Activated naive CD4-positive, alpha-beta T cell treated with anti-CD3 and anti-CD28 coated beads, Interleukin-2, amount 50 U/mL, for 24 hours (primary cell): ENCODE measurements around the gene DENND6A.

ENCODE experiments used
- H3K27ac Mint-ChIP-seq: one replicate; pipeline ENCODE4 v1.8.0; 2021; ENCODE audit warnings: mild to moderate bottlenecking, mixed read lengths
- H3K27me3 Mint-ChIP-seq: one replicate; pipeline ENCODE4 v1.8.0; 2021; ENCODE audit warnings: mixed read lengths
- H3K36me3 Mint-ChIP-seq: one replicate; pipeline ENCODE4 v1.8.0; 2021; ENCODE audit warnings: mixed read lengths
- H3K4me1 Mint-ChIP-seq: one replicate; pipeline ENCODE4 v1.8.0; 2021; ENCODE audit warnings: mixed read lengths
- H3K4me3 Mint-ChIP-seq: one replicate; pipeline ENCODE4 v1.8.0; 2021; ENCODE audit warnings: mild to moderate bottlenecking, mixed read lengths
- H3K9me3 Mint-ChIP-seq: one replicate; pipeline ENCODE4 v1.8.0; 2021; ENCODE audit warnings: mixed read lengths

The DENND6A gene, protein sequence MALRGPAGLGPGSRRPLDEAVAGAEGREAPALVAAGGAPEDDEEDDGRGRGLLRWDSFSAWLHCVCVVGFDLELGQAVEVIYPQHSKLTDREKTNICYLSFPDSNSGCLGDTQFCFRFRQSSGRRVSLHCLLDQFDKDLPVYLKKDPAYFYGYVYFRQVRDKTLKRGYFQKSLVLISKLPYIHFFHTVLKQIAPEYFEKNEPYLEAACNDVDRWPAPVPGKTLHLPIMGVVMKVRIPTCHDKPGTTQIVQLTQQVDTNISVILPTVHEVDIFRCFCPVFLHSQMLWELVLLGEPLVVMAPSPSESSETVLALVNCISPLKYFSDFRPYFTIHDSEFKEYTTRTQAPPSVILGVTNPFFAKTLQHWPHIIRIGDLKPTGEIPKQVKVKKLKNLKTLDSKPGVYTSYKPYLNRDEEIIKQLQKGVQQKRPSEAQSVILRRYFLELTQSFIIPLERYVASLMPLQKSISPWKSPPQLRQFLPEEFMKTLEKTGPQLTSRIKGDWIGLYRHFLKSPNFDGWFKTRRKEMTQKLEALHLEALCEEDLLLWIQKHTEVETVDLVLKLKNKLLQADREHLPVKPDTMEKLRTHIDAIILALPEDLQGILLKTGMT

DNA sequence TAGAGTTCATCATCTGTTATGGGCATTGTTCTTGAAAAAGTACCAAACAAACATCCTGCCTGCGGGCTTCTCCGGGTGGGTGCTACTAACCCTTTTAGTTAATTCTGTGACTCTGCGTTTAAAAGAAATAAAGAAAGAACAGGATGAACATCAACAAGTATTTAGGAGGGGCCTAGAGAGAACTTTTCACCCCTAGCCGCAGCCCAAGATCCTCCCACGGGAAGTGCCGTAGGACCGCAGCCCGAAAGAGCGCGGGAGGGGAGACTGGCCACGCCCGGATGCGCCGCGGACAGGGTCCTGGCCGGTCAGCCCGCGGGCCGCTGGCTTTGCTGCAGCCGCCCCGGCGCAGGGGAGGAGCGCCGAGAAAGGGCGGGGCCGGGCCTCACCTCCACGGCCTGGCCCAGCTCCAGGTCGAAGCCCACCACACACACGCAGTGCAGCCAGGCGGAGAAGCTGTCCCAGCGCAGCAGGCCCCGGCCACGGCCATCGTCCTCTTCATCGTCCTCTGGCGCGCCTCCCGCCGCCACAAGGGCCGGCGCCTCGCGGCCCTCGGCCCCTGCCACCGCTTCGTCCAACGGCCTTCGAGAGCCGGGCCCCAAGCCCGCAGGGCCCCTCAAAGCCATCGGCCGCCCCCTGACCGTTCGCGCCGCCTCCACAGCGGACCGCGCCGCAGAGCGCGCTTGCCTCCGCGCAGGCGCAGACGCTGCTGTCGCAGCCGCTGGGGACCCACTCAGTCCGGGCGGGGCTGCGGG lies at the start of gene DENND6A:
TSS of gene DENND6A (minus strand) at position 682 of the 752 bp plus-strand sequence. CDS start at position 623, 59 bp downstream.
- Mint-ChIP-seq H3K4me1 (peaks cover 38% of the 10 kb centered on the region), H3K36me3 (no peaks in the 10 kb centered on the region), H3K4me3 (peak within 1 kb of the TSS; percentile 91), H3K9me3 (no peaks in the 10 kb centered on the region), H3K27me3 (no peaks in the 10 kb centered on the region), H3K27ac (peak within 1 kb of the TSS; percentile 86)

DNA sequence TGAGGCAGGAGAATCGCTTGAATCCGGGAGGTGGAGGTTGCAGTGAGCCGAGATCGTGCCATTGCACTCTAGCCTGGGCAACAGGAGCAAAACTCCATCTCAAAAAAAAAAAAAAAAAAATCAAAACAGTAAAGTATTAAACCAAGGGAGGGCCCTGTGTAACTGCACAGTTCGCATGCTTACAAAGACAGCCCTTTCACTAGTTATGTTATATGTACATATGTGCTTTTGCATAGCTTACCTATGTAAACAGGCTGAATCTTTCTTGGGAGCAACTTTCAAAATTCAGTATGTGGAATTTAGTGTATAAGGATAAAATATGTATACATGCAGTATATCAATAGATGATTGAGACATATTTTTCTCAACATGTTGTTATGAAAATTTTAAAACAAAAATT lies 47.1 kb upstream of the DENND6A start:
- H3K4me1 Mint-ChIP-seq: no peaks in the 10 kb centered on the region
- H3K36me3 Mint-ChIP-seq: no peaks in the 10 kb centered on the region
- no peaks in the 10 kb centered on the region for H3K9me3 Mint-ChIP-seq
- H3K4me3 Mint-ChIP-seq: no peak overlapping the region
- no peak overlapping the region for H3K27ac Mint-ChIP-seq
- no peaks in the 10 kb centered on the region for H3K27me3 Mint-ChIP-seq

DNA sequence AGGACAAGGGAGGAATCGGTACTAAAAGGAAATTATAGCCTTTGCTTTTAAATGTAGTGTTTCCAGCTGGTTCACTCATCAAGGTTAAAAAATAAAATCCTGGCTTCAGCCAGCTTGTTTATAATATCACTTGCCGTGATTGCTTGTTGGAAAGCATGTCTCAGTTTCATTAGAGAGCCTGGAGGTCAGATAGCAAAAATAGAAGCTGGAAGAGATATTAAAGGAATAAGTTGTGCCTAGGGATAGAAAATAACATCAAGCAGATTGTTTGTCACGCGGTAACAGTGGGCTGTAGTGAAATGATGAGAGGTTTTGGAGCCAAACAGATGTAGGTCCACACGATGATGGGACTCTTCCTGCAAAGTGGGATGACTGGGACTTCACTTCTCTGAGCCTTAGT lies 45.5 kb upstream of the DENND6A start:
- no peaks in the 10 kb centered on the region for H3K9me3 Mint-ChIP-seq
- no peaks in the 10 kb centered on the region for H3K27me3 Mint-ChIP-seq
- H3K4me1 Mint-ChIP-seq: no peaks in the 10 kb centered on the region
- H3K4me3 Mint-ChIP-seq: no peak overlapping the region
- H3K36me3 Mint-ChIP-seq: no peaks in the 10 kb centered on the region
- H3K27ac Mint-ChIP-seq: no peak overlapping the region

DNA sequence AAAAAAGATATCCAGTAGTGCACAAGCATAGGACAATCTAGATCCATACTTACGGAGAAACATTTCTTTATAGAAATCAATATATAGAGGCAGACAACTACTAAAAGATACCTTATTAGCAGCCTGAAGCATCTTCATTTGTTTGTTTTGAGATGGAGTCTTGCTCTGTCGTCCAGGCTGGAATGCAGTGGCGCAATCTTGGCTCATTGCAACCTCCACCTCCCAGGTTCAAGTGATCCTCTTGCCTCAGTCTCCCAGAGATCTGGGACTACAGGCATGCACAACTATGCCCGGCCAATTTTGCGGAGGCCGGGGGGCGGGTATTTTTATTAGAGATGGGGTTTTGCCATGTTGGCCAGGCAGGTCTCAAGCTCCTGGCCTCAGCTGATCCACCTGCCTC lies 45.0 kb upstream of the DENND6A start:
- Mint-ChIP-seq H3K27ac (no peak overlapping the region), H3K9me3 (no peaks in the 10 kb centered on the region), H3K27me3 (no peaks in the 10 kb centered on the region), H3K4me1 (no peaks in the 10 kb centered on the region), H3K36me3 (no peaks in the 10 kb centered on the region), H3K4me3 (no peak overlapping the region)

DNA sequence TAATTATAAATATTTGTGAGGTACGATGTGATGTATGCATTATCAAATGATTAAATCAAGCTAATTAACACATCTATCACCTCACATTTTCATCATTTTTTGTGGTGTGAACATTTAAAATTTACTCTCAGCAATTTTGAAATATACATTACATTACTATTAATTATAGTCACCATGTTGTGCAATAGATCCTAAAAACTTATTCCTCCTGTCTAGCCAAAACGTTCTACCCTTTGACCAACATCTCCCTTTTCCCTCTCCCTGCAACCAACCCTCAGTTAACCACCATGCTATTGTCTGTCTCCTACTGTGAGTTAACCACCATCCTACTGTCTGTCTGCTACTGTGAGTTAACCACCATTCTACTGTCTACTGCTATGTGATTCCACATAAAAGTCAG lies 42.5 kb upstream of the DENND6A start:
- no peaks in the 10 kb centered on the region for H3K36me3 Mint-ChIP-seq
- no peaks in the 10 kb centered on the region for H3K9me3 Mint-ChIP-seq
- no peak overlapping the region for H3K27ac Mint-ChIP-seq
- H3K4me1 Mint-ChIP-seq: no peaks in the 10 kb centered on the region
- no peak overlapping the region for H3K4me3 Mint-ChIP-seq
- no peaks in the 10 kb centered on the region for H3K27me3 Mint-ChIP-seq

DNA sequence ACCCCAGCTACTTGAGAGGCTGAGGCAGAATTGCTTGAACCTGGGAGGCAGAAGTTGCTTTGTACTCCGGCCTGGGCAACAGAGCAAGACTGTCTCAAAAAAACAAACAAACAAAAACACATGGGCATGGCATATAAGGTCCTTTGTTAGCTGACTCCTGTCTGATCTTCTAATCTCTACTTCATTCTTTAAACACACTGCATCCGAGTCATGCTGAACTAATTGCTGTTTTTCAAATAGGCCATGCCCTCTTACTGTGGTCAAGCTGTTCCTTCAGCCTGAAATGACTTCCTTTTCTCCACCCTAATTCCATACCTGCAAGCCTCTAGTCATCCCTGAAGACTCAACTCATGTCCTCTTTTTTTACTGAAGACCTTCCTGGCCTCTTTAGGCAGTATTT lies 40.9 kb upstream of the DENND6A start:
- Mint-ChIP-seq H3K36me3 (no peaks in the 10 kb centered on the region), H3K9me3 (no peaks in the 10 kb centered on the region), H3K4me1 (no peaks in the 10 kb centered on the region), H3K27me3 (no peaks in the 10 kb centered on the region), H3K4me3 (no peak overlapping the region), H3K27ac (no peak overlapping the region)

DNA sequence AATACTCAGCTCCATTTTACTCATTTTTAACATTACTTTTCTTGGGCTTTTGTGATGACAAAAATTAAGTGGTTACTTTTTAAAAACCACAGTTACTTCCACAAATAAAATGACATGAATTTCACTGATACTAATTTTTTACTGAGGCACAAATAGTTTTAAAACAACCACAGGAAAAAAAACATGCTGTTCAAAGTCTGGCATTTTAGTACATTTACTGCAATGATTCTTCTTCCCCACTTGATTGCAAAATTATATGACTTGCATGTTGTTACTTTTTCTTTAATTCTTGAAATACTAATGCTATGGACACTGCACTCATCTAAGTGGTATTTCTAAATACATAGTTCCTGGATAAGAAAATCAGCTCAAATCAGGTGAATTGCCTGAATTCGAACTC lies 38.4 kb upstream of the DENND6A start:
- H3K27ac Mint-ChIP-seq: no peak overlapping the region
- no peak overlapping the region for H3K4me3 Mint-ChIP-seq
- no peaks in the 10 kb centered on the region for H3K27me3 Mint-ChIP-seq
- H3K36me3 Mint-ChIP-seq: no peaks in the 10 kb centered on the region
- H3K9me3 Mint-ChIP-seq: no peaks in the 10 kb centered on the region
- no peaks in the 10 kb centered on the region for H3K4me1 Mint-ChIP-seq

DNA sequence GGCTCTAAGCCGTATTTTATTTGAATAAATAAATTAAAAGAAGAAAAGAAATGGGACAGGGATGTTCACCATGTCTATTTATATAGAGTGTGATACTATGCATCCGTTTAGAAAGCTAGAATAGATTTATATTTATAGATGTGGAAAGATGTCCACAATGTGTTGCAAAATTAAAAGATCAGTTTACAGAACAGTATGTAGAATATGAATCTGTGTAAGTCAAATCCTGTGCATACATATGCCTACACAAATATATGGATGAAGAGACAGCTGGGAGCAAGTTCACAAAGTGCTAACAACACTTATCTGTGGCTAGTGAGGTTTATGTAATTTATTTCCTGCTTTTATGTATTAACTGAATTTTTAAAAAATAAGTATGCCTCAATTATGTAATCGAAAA lies 37.8 kb upstream of the DENND6A start:
- Mint-ChIP-seq H3K36me3 (no peaks in the 10 kb centered on the region), H3K27ac (no peak overlapping the region), H3K9me3 (no peaks in the 10 kb centered on the region), H3K4me3 (no peak overlapping the region), H3K4me1 (no peaks in the 10 kb centered on the region), H3K27me3 (no peaks in the 10 kb centered on the region)

DNA sequence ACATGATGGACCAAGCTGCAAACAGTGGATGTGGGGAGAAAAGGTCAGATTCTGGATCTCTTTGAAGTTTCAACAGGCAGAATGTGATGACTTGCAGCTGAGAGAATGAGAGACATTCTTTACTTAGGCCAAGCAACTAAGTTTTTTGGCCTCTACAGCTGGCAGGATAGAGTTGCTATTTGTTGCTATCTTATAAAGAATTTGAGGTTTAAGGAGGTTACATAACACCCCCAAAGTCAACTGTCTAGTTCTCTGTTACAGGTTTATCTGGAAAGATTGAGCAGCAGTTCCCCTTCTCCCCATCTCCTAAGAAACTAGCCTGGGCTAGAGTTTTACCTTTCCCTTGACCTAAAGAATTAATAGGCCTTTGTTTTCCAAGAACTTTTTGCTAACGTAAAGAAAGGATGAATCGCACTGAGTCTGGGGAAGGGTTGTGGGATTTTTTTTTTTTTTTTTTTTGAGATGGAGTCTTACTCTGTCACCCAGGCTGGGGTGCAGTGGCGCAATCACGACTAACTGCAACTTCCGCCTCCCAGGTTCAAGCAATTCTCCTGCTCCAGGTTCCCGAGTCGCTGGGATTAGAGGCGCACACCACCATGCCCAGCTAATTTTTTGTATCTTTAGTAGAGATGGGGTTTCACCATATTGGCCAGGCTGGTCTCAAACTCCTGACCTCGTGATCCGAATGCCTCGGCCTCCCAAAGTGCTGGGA lies 36.6 kb upstream of the DENND6A start:
- Mint-ChIP-seq H3K27me3 (no peaks in the 10 kb centered on the region), H3K27ac (no peak overlapping the region), H3K4me1 (no peaks in the 10 kb centered on the region), H3K4me3 (no peak overlapping the region), H3K9me3 (no peaks in the 10 kb centered on the region), H3K36me3 (no peaks in the 10 kb centered on the region)

DNA sequence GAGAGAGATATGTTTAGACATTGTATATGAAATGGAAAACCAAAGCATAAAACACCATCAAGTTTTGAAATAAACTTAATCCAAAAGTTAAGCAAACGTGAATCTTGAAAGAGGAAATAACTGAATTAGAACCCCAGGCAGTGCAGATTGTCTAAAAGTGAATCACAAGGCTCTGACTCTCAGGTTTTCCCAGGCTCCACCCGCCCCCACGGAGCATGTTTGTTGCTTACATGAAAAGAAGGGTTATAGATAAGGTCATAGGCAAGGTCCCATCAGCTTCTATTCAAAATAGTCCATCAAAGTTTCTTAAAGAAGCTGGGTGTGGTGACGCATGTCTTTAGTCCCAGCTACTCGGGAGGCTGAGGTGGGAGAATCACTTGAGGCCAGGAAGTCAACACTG lies 34.2 kb upstream of the DENND6A start:
- H3K36me3 Mint-ChIP-seq: no peaks in the 10 kb centered on the region
- no peak overlapping the region for H3K4me3 Mint-ChIP-seq
- H3K9me3 Mint-ChIP-seq: no peaks in the 10 kb centered on the region
- H3K27me3 Mint-ChIP-seq: no peaks in the 10 kb centered on the region
- no peak overlapping the region for H3K27ac Mint-ChIP-seq
- H3K4me1 Mint-ChIP-seq: no peaks in the 10 kb centered on the region

DNA sequence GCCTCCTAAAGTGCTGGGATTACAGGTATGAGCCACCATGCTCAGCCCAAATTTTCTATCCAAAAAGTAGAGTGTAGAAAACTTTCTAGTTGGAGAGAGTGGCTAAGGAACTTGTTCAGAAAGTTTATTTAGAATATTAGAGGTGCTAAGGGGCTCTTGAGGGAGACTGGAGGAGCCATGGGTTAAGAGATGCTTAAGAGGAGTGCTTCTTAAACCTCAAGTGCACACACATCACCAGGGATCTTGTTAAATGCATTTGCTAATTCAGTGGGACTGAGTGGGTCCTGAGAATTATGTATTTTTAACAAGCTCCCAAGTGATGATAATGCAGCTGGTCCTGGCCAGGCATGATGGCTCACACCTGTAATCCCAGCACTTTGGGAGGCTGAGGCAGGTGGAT lies 33.5 kb upstream of the DENND6A start:
- H3K9me3 Mint-ChIP-seq: no peaks in the 10 kb centered on the region
- H3K27ac Mint-ChIP-seq: no peak overlapping the region
- H3K27me3 Mint-ChIP-seq: no peaks in the 10 kb centered on the region
- no peaks in the 10 kb centered on the region for H3K36me3 Mint-ChIP-seq
- no peak overlapping the region for H3K4me3 Mint-ChIP-seq
- no peaks in the 10 kb centered on the region for H3K4me1 Mint-ChIP-seq

DNA sequence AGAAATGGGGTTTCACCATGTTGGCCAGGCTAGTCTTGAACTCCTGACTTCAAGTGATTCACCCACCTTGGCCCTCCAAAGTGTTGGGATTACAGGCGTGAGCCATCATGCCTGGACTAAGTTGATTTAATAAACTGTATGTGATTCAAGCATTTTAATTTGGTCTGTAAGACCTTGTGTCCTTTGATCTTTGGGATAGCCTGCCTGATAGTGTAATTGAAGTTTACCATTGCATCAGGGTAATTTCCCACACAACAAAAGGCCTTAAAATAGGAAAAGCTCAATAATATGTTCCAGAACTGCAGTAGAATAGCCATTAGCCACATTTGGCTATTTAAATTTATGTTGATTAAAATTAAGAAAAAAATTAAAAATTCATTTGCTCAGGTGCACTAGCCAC lies 25.2 kb upstream of the DENND6A start:
- no peak overlapping the region for H3K27ac Mint-ChIP-seq
- H3K9me3 Mint-ChIP-seq: no peaks in the 10 kb centered on the region
- H3K27me3 Mint-ChIP-seq: no peaks in the 10 kb centered on the region
- H3K36me3 Mint-ChIP-seq: no peaks in the 10 kb centered on the region
- no peaks in the 10 kb centered on the region for H3K4me1 Mint-ChIP-seq
- H3K4me3 Mint-ChIP-seq: no peak overlapping the region

DNA sequence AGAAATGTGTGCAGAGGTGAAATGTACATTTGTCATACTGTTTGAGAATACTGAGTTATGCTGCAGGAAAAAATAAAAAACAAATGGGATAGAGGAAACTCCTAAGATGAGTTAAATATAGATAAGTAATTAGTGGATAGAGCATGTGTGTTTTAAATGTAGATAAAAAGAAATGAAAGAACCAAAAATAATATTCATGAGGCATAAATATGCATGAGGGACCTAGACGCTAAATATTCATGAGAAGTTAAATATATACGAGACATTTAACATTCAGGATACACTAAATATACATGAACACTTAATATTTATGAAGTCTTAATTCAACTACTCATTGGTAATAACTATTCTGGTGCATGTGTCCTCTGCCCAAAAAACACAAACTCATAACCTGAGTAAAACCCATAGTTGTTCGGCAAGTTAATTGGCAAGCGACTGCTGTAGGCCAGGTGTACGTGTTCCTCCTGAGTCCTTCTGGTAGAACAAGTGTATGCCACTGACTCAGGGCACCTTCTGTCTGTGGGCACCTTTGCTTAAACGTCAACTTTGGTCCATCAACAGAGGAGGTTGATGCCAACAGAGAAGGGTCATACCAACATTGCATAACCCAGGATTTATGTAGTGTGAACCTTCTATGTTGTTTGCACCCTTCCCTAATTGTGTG lies 24.5 kb upstream of the DENND6A start:
- Mint-ChIP-seq H3K9me3 (no peaks in the 10 kb centered on the region), H3K36me3 (no peaks in the 10 kb centered on the region), H3K27me3 (no peaks in the 10 kb centered on the region), H3K4me3 (no peak overlapping the region), H3K4me1 (no peaks in the 10 kb centered on the region), H3K27ac (no peak overlapping the region)

DNA sequence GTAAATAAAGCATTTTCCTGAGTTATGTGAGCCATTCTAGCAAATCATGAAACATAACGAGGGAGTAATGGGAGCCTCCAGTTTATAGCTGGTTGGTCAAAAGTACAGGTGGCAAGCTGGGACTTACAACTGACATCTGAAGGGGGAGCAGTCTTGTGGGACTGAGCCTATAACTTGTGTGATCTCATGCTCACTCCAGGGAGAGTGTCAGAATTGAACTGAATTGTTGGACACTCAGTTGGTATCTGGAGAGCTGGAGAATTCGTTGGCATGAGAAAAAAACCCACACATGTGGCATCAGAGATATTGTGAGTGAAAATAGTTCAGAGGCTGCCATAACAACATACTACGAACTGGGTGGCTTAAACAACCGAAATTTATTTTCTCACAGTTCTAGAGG lies 22.8 kb upstream of the DENND6A start:
- no peaks in the 10 kb centered on the region for H3K4me1 Mint-ChIP-seq
- H3K27ac Mint-ChIP-seq: no peak overlapping the region
- no peak overlapping the region for H3K4me3 Mint-ChIP-seq
- no peaks in the 10 kb centered on the region for H3K9me3 Mint-ChIP-seq
- H3K27me3 Mint-ChIP-seq: no peaks in the 10 kb centered on the region
- H3K36me3 Mint-ChIP-seq: no peaks in the 10 kb centered on the region

DNA sequence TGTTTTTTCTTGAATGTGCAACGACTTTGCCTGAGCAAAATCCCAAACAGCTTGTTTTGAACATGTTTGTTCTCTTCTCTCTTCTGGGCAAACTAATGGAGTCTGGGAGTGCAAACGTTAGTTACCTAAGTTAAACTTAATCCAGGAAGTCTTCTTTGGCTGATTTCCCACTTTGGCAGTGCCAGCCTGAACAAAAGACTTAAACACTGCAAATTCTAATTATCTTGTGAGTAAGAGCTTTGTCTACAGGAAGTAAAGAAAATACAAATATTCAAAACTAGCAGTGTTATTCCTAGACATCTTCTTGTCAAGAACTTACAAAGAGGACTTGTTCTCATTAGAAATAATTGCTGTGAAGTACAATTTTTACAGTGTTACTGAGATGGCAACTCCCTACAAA lies 16.7 kb upstream of the DENND6A start:
- Mint-ChIP-seq H3K4me1 (peaks cover 3% of the 10 kb centered on the region), H3K4me3 (no peak overlapping the region), H3K9me3 (no peaks in the 10 kb centered on the region), H3K27ac (no peak overlapping the region), H3K27me3 (no peaks in the 10 kb centered on the region), H3K36me3 (no peaks in the 10 kb centered on the region)
